GM18909 (cell line): Measurements from ENCODE around the gene HOMEZ.
"Not testable (repeated sequence)": the region's sequence is repeated elsewhere in the genome, so short reads cannot be mapped to it uniquely, and the experiment has no call there.

Source experiments
- ATAC-seq: cut with Tn5 transposase; IDR thresholded peaks from one replicate; pipeline ENCODE4 v1.9.1; 2021; ENCODE audit warnings: mild to moderate bottlenecking; ENCODE audit not compliant: unreplicated experiment, poor library complexity

HOMEZ gene

GRCh38 chr14:23284654-23285529 lies 1.0 kb downstream of the HOMEZ start:
- ATAC-seq: no peak

- no peak for ATAC-seq
These were observed 4.7 kb downstream of the HOMEZ start for GRCh38 chr14:23281247-23281646.

- not testable (repeated sequence) for ATAC-seq
These were observed 8.0 kb downstream of the HOMEZ start for GRCh38 chr14:23277928-23278327.

GRCh38 chr14:23277189-23277588 lies 8.7 kb downstream of the HOMEZ start:
- no peak for ATAC-seq

GRCh38 chr14:23275412-23275811 lies 10.5 kb downstream of the HOMEZ start:
- no peak for ATAC-seq

GRCh38 chr14:23269193-23269592 lies 16.7 kb downstream of the HOMEZ start:
- ATAC-seq: no peak

GRCh38 chr14:23260849-23261248 lies 25.1 kb downstream of the HOMEZ start:
- ATAC-seq: not testable (repeated sequence)

GRCh38 chr14:23259426-23259825 lies 26.5 kb downstream of the HOMEZ start:
- no peak for ATAC-seq

- ATAC-seq: no peak
These were observed 27.7 kb downstream of the HOMEZ start for GRCh38 chr14:23258256-23258655.

GRCh38 chr14:23252420-23253333 lies 33.3 kb downstream of the HOMEZ start:
- no peak for ATAC-seq

- ATAC-seq: no peak
These were observed 33.9 kb downstream of the HOMEZ start for GRCh38 chr14:23252006-23252405.

GRCh38 chr14:23249824-23250223 lies 36.1 kb downstream of the HOMEZ start:
- no peak for ATAC-seq

- no peak for ATAC-seq
These were observed 37.3 kb downstream of the HOMEZ start for GRCh38 chr14:23248601-23249000.

- ATAC-seq: no peak
These were observed 40.6 kb downstream of the HOMEZ start for GRCh38 chr14:23245282-23245681.

GRCh38 chr14:23243066-23243465 lies 42.9 kb downstream of the HOMEZ start:
- no peak for ATAC-seq

GRCh38 chr14:23242076-23242475 lies 43.9 kb downstream of the HOMEZ start:
- ATAC-seq: no peak

GRCh38 chr14:23241061-23241715 lies 44.7 kb downstream of the HOMEZ start:
- ATAC-seq: not testable (repeated sequence)

GRCh38 chr14:23240661-23241060 lies 45.3 kb downstream of the HOMEZ start:
- ATAC-seq: no peak

GRCh38 chr14:23237772-23238594 lies 47.9 kb downstream of the HOMEZ start, which contains the start of gene RNF212B:
Gene RNF212B (plus strand): TSS chr14:23237936. CDS start chr14:23240346, 2,410 bp downstream.
- peak; percentile 55 for ATAC-seq
